ENCODE measurements around the gene PHTF2. TPM values are rescaled to one million over a fixed set of nuclear protein-coding genes. Genes with fewer than 3 reads are reported as not detected.

PHTF2 gene
- total RNA-seq, 4 donors from 2014 or later, result 14.2 to 26.2 (median 17.2) TPM

DNA sequence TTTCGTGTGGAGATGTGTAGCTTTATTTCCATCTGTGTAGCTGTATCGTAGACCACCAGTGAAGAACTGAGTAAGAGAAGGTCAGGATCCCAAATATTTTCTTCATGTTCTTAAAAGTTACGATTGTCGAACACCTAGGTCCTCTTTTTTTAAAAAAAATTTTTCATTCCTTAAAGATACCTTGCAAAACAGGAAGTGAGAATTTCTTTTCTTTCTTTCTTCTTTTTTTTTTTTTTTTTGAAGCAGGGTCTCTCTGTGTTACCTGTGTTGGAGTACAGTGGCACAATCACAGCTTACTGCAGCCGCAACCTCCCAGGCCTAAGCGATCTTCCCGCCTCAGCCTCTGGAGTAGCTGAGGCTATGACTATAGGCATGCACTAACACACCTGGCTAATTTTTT is 60.8 kb downstream of the PHTF2 start:
- Histone ChIP-seq H3K27ac (replicated peaks in 1 of 4) (no peak overlapping the region), H3K4me1 (peaks cover 0 to 22% (median 16%) of the 10 kb centered on the region in 4 donors), H3K9me3 (no peaks in the 10 kb centered on the region), H3K36me3 (peaks cover 0 to 10% (median 0%) of the 10 kb centered on the region in 4 donors), H3K4me3 (no peak overlapping the region), H3K27me3 (no peaks in the 10 kb centered on the region)
- intact Hi-C loops (cut with DNase I), result no loop called here
- DNase-seq (ENCODE audit: extremely low spot score), result no peak
- TF ChIP-seq POLR2A (IDR thresholded peaks at IDR 0.05; ENCODE audit: low read depth) (no peak), EP300 (IDR thresholded peaks at IDR 0.05) (no peak), POLR2AphosphoS5 (IDR thresholded peaks at IDR 0.05) (no peak)
- TF ChIP-seq, protein P1, sequence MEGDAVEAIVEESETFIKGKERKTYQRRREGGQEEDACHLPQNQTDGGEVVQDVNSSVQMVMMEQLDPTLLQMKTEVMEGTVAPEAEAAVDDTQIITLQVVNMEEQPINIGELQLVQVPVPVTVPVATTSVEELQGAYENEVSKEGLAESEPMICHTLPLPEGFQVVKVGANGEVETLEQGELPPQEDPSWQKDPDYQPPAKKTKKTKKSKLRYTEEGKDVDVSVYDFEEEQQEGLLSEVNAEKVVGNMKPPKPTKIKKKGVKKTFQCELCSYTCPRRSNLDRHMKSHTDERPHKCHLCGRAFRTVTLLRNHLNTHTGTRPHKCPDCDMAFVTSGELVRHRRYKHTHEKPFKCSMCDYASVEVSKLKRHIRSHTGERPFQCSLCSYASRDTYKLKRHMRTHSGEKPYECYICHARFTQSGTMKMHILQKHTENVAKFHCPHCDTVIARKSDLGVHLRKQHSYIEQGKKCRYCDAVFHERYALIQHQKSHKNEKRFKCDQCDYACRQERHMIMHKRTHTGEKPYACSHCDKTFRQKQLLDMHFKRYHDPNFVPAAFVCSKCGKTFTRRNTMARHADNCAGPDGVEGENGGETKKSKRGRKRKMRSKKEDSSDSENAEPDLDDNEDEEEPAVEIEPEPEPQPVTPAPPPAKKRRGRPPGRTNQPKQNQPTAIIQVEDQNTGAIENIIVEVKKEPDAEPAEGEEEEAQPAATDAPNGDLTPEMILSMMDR (IDR thresholded peaks at IDR 0.05), result no peak
- WGBS, result 94% methylated on average over 7 of the region's 7 CpGs

- H3K27me3 ChIP-seq, result no peaks in the 10 kb centered on the region
- H3K9me3 ChIP-seq, result no peaks in the 10 kb centered on the region
- no peak for DNase-seq (ENCODE audit: extremely low spot score)
- 25% methylated on average over 1 of the region's 1 CpG for WGBS
- TF ChIP-seq, protein P1 (IDR thresholded peaks at IDR 0.05), result no peak
- TF ChIP-seq EP300 (IDR thresholded peaks at IDR 0.05) (no peak), POLR2A (IDR thresholded peaks at IDR 0.05; ENCODE audit: low read depth) (no peak), POLR2AphosphoS5 (IDR thresholded peaks at IDR 0.05) (no peak)
- H3K4me1 ChIP-seq, result peaks cover 4 to 47% (median 43%) of the 10 kb centered on the region in 4 donors
- H3K4me3 ChIP-seq, result no peak overlapping the region
- no peaks in the 10 kb centered on the region for H3K36me3 ChIP-seq
- intact Hi-C loops (cut with DNase I), result no loop called here
- no peak overlapping the region for H3K27ac ChIP-seq (replicated peaks in 1 of 4)
Measured at GRCh38 chr7:77862691-77863090, 64.1 kb downstream of the PHTF2 start.

GRCh38 chr7:77863860-77864259 is 65.3 kb downstream of the PHTF2 start:
- Histone ChIP-seq H3K4me3 (no peak overlapping the region), H3K9me3 (no peaks in the 10 kb centered on the region), H3K27ac (replicated peaks in 1 of 4) (no peak overlapping the region), H3K4me1 (peaks cover 4 to 47% (median 42%) of the 10 kb centered on the region in 4 donors), H3K36me3 (no peaks in the 10 kb centered on the region), H3K27me3 (no peaks in the 10 kb centered on the region)
- 92% methylated on average over 2 of the region's 2 CpGs for WGBS
- TF ChIP-seq EP300 (IDR thresholded peaks at IDR 0.05) (no peak), POLR2AphosphoS5 (IDR thresholded peaks at IDR 0.05) (no peak), POLR2A (IDR thresholded peaks at IDR 0.05; ENCODE audit: low read depth) (no peak)
- TF ChIP-seq, protein P1 (IDR thresholded peaks at IDR 0.05), result no peak
- intact Hi-C loops (cut with DNase I), result no loop called here
- no peak for DNase-seq (ENCODE audit: extremely low spot score)

GRCh38 chr7:77866370-77866769 is 67.8 kb downstream of the PHTF2 start:
- TF ChIP-seq EP300 (IDR thresholded peaks at IDR 0.05) (no peak), POLR2A (IDR thresholded peaks at IDR 0.05; ENCODE audit: low read depth) (no peak), POLR2AphosphoS5 (IDR thresholded peaks at IDR 0.05) (no peak)
- TF ChIP-seq, protein P1 (IDR thresholded peaks at IDR 0.05), result no peak
- Histone ChIP-seq H3K36me3 (no peaks in the 10 kb centered on the region), H3K9me3 (no peaks in the 10 kb centered on the region), H3K27me3 (no peaks in the 10 kb centered on the region), H3K27ac (replicated peaks in 1 of 4) (no peak overlapping the region), H3K4me1 (peaks cover 4 to 47% (median 42%) of the 10 kb centered on the region in 4 donors), H3K4me3 (no peak overlapping the region)
- intact Hi-C loops (cut with DNase I), result no loop called here
- DNase-seq (ENCODE audit: extremely low spot score), result no peak
- WGBS, result 70% methylated on average over 3 of the region's 3 CpGs
